ENCODE data around the gene UGT2B11. TPM values are rescaled to one million over a fixed set of nuclear protein-coding genes. Genes with fewer than 3 reads are reported as not detected.
"Not testable (repeated sequence)": the region's sequence is repeated elsewhere in the genome, so short reads cannot be mapped to it uniquely, and the experiment has no call there.

The UGT2B11 gene
- total and polyA plus RNA-seq, 12 donors = 0.14 to 0.22 TPM; not detected in 10

DNA sequence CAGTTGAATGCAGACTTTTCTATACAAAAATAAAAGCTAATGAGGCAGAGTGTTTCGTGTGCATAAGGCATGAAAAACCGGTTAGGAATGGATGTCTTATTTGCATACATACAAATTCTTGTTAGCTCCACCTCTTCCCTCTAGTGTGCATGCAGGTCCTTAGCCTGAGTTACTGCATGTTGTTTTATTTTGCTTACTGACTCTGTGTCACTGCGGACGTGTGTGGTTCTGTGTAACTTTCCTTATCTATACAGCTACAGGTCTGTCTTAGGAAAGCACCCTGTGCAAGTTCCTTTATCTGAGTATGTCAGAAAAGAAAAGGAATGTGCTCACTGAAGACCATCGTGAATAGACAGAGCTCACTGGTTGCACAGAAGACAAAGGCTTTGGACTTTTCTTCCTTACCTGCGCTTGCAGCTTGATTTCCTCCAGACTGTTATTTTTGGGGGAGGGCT is 35.8 kb downstream of the UGT2B11 start:
- H3K4me1 ChIP-seq (replicated peaks in 1 of 2); H3K4me3 ChIP-seq; DNase-seq; H3K9me3 ChIP-seq (replicated peaks in 1 of 3); H3K36me3 ChIP-seq (replicated peaks in 1 of 2); H3K27ac ChIP-seq; H3K27me3 ChIP-seq: not testable (repeated sequence)
- 41 to 63% (median 52%) methylated on average over 6 of the region's 6 CpGs for WGBS, 4 donors
- intact Hi-C loops (cut with DNase I) = loop anchor here in 1 of 2 donors (10.0 kb wide), 1 partner anchor 684 kb away; no protein-coding TSS in a partner anchor

- not testable (repeated sequence) for H3K36me3 ChIP-seq (replicated peaks in 1 of 2); H3K4me1 ChIP-seq (replicated peaks in 1 of 2); H3K27ac ChIP-seq; H3K4me3 ChIP-seq; H3K27me3 ChIP-seq; H3K9me3 ChIP-seq (replicated peaks in 1 of 3)
- 0 to 44% (median 43%) methylated on average over 2 of the region's 2 CpGs for WGBS, 4 donors
- peak; percentile 14 to 66 (median 36) for DNase-seq
- intact Hi-C loops (cut with DNase I) = loop anchor here in 1 of 2 donors (10.0 kb wide), 1 partner anchor 676 kb away; no protein-coding TSS in a partner anchor
- TF ChIP-seq, protein P1, sequence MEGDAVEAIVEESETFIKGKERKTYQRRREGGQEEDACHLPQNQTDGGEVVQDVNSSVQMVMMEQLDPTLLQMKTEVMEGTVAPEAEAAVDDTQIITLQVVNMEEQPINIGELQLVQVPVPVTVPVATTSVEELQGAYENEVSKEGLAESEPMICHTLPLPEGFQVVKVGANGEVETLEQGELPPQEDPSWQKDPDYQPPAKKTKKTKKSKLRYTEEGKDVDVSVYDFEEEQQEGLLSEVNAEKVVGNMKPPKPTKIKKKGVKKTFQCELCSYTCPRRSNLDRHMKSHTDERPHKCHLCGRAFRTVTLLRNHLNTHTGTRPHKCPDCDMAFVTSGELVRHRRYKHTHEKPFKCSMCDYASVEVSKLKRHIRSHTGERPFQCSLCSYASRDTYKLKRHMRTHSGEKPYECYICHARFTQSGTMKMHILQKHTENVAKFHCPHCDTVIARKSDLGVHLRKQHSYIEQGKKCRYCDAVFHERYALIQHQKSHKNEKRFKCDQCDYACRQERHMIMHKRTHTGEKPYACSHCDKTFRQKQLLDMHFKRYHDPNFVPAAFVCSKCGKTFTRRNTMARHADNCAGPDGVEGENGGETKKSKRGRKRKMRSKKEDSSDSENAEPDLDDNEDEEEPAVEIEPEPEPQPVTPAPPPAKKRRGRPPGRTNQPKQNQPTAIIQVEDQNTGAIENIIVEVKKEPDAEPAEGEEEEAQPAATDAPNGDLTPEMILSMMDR (IDR thresholded peaks at IDR 0.05) = peak in 4 of 6 experiments; percentile 19 to 47 (median 38)
These were observed 44.1 kb downstream of the UGT2B11 start for GRCh38 chr4:69170233-69171134.

DNA sequence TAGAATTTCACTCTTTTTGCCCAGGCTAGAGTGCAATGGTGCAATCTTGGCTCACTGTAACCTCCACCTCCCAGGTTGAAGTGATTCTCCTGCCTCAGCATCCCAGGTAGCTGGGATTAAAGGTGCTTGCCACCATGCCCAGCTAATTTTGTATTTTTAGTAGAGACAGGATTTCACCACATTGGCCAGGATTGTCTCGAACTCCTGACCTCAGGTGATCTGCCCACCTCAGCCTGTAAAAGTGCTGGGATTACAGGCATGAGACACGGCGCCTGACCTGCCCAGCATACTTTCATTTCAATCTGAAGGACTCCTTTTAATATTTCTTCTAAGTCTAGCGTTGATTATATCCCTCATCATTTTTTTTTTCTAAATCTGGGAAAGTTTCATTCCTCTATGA is 45.4 kb downstream of the UGT2B11 start:
- H3K27ac ChIP-seq; H3K36me3 ChIP-seq (replicated peaks in 1 of 2); H3K4me3 ChIP-seq; intact Hi-C loops (cut with DNase I); H3K4me1 ChIP-seq (replicated peaks in 1 of 2); DNase-seq; H3K27me3 ChIP-seq; H3K9me3 ChIP-seq (replicated peaks in 1 of 3): not testable (repeated sequence)
- WGBS, 4 donors = 52 to 80% (median 73%) methylated on average over 4 of the region's 4 CpGs

GRCh38 chr4:69167300-69167699 is 47.2 kb downstream of the UGT2B11 start:
- no peak overlapping the region for H3K27ac ChIP-seq
- WGBS, 4 donors = 59 to 64% (median 61%) methylated on average over 2 of the region's 2 CpGs
- H3K27me3 ChIP-seq = no peaks in the 10 kb centered on the region
- DNase-seq = no peak
- H3K9me3 ChIP-seq (replicated peaks in 1 of 3) = no peaks in the 10 kb centered on the region
- TF ChIP-seq, protein P1 (IDR thresholded peaks at IDR 0.05) = no peak
- no peak for TF ChIP-seq POLR2A (IDR thresholded peaks at IDR 0.05)
- intact Hi-C loops (cut with DNase I) = no loop called here
- H3K4me1 ChIP-seq (replicated peaks in 1 of 2) = no peaks in the 10 kb centered on the region
- H3K4me3 ChIP-seq = no peak overlapping the region
- H3K36me3 ChIP-seq (replicated peaks in 1 of 2) = no peaks in the 10 kb centered on the region

- H3K9me3 ChIP-seq (replicated peaks in 1 of 3); H3K4me3 ChIP-seq; H3K36me3 ChIP-seq (replicated peaks in 1 of 2); H3K27ac ChIP-seq; H3K27me3 ChIP-seq; intact Hi-C loops (cut with DNase I); DNase-seq; H3K4me1 ChIP-seq (replicated peaks in 1 of 2): not testable (repeated sequence)
- 57 to 77% (median 74%) methylated on average over 4 of the region's 4 CpGs for WGBS, 4 donors
These were observed 48.2 kb downstream of the UGT2B11 start for GRCh38 chr4:69166376-69166775.

DNA sequence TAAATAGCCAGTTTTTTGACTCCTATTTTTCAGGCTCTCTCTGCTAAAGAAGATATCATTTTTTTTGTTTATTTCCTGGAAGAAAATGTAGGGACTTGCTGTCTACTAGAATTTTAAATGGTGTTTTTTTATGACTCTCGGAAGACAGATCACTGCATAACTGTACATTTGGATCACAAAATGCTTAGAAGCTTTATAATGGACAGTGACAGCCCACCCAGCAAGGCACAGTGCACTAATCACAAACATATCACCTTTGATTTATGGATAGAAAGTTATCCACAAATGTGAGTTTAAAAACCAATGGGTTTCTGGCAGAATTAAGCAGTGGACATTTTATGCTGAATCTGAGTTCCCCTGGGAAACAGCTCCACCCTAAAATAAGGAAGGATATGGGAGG is 48.8 kb downstream of the UGT2B11 start:
- intact Hi-C loops (cut with DNase I); H3K9me3 ChIP-seq (replicated peaks in 1 of 3); H3K4me3 ChIP-seq; H3K27me3 ChIP-seq; H3K4me1 ChIP-seq (replicated peaks in 1 of 2); H3K27ac ChIP-seq; H3K36me3 ChIP-seq (replicated peaks in 1 of 2); DNase-seq: not testable (repeated sequence)
- 61 to 77% (median 71%) methylated on average over 1 of the region's 1 CpG for WGBS, 4 donors

All from adrenal gland (tissue), 12 donors.